Muscle of arm (tissue), 12 donors: Measurements from ENCODE around the gene ELOA. TPM values are rescaled to one million over a fixed set of nuclear protein-coding genes. Genes with fewer than 3 reads are reported as not detected.
"Not testable (repeated sequence)": the region's sequence is repeated elsewhere in the genome, so short reads cannot be mapped to it uniquely, and the experiment has no call there.

Experiments
- DNase-seq: peaks from one replicate; pipeline ENCODE4 v3.0.0-alpha.2; 2013
- polyA plus RNA-seq, 12 donors: library from polyadenylated mRNA; unstranded; fragments of 120-200 nt; gene quantifications; one replicate each; pipeline ENCODE4 v1.2.1, GENCODE V29; 2013; ENCODE audit not compliant: insufficient read length in 12 of 12

ELOA gene
- polyA plus RNA-seq, 12 donors: 23.3 to 33.8 (median 30.6) TPM; not detected in 1

DNA sequence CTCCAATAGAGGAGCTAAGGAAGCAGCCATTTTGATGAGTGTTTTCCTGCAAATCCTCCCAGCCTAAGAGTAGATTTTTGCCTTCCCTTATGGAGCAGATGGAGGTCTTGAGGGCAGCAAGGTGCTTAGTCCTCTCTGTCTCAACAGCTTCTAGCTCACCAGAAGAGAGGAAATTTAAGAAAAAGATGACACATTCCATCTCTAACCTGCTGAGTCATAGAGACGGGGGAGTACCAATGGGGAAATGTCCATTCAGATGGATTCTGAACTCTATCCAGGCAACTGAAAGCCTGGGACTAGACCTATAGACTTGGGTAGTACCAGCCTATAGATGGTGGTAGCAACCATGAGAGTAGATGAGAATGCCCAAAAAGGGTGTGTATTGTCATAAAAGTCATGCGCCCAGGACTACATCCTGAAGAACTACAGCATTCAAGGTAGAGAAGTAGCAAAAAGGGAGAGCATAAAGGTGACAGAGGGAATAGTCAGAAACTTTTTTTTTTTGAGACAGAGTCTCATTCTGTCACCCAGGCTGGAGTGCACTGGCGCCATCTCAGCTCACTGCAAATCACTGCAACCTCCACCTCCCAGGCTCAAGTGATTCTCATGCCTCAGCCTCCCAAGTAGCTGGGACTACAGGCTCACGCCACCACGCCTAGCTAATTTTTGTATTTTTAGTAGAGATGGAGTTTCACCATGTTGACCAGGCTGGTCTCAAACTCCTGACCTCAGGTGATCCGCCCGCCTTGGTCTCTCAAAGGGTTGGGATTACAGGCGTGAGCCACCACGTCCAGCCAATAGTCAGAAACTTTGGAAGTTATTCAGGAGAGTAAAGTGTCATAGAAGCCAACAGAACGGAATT, 10.7 kb upstream of the ELOA start:
- no peak for DNase-seq

- DNase-seq: not testable (repeated sequence)
These were observed 10.0 kb upstream of the ELOA start for GRCh38 chr1:23733281-23733680.

GRCh38 chr1:23736437-23737134, 6.7 kb upstream of the ELOA start:
- DNase-seq: no peak

GRCh38 chr1:23741609-23742008, 1.7 kb upstream of the ELOA start:
- DNase-seq: no peak

DNA sequence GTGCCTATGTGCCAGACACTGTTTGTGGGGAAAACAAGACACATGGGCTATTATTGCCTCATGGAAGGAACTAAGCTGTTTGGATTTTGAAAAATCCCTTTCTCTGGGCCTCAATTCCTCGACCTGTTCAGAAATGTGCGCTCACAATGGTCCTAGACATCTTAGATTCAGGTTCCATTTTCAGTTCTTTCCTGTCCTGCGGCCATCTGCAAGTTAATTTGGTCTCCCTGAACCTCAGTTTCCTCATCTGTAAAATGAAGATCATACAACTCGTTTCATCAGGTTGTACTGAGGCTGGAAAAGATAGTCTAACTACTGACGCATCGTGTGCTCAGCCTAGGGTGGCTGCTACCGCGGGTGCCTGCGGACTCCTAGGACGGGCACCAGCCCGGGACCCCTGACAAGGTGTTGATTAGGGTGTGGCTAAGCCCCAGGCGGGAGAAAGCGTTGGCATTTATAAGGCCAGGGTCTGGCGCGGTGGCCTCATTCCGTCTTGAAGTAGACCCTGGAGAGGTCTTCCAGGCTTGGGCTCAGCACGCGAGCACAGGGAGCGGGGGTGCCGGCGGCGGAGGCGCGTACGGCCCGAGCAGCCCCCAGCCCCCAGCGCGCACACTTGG, 493 bp upstream of the ELOA start:
- DNase-seq: peak; percentile 24

- DNase-seq: no peak
These were observed 2.2 kb downstream of the ELOA start for GRCh38 chr1:23745515-23745914.

DNA sequence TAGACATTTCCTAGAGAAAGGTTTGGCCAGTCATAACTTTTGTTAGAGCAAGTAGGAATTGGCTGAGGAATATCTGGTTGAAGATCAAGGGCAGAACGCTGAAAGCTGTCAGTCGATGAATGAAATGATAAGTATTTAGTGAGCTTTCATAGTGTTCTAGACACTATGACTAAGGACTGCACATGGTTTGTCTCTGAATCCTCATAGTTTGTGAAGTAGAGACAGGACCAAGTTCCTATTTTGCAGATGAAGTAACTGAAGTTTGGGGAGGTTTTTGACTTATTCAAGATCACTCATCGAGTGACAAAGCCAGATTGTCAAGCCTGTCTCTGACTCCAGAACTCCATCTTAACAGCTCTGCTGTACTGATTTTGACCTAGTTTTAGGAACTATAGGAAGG, 4.7 kb downstream of the ELOA start:
- DNase-seq: no peak

- no peak for DNase-seq
These were observed 8.0 kb downstream of the ELOA start for GRCh38 chr1:23751050-23751814.

DNA sequence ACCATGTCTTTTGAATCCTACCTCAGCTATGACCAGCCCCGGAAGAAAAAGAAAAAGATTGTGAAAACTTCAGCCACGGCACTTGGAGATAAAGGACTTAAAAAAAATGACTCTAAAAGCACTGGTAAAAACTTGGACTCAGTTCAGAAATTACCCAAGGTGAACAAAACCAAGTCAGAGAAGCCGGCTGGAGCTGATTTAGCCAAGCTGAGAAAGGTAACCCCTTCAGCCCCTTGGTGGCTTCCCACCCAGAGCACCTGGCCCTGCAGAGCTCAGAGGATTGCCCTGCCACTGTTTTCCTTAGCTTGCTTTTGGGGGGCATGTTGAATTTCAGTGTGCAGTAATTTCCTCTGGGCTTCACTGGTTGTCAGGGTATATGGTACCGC, 8.5 kb downstream of the ELOA start:
- no peak for DNase-seq

DNA sequence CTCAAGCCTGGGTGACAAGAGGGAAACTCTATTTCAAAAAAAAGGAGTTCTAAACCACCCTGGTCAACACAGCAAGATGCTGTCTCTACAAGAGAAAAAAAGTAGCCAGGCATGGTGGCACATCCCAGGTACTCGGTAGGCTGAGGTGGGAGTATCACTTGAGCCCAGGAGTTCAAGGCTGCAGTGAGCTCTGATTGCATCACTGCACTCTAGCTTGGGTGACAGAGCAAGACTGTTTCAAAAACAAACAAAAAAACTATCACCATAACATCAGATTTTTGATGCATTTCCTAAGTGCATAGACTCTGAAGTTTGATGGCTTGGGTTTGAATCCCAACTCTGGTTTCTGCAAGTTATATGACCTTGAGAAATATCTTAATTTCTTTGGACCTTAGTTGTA, 9.6 kb downstream of the ELOA start:
- DNase-seq: no peak

DNA sequence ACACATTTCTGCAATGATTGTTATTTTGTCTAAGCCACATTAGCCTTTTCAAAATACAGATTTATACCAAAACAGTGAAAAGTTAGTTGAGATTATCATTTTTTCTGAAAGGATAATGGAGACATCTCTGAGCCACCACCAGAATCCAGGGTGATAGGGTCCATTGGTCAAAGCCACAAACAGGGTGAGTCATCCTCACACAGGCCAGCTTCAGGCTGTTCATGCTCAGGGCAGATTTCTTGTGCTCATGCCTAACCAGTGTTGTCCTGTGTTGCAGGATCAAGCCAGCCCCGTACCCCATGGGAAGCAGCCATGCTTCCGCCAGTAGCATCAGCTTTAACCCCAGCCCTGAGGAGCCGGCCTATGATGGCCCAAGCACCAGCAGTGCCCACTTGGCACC, 13.4 kb downstream of the ELOA start:
- no peak for DNase-seq

GRCh38 chr1:23757812-23758211, 14.5 kb downstream of the ELOA start:
- DNase-seq: no peak

- DNase-seq: no peak
These were observed 16.0 kb downstream of the ELOA start for GRCh38 chr1:23759277-23759676.

DNA sequence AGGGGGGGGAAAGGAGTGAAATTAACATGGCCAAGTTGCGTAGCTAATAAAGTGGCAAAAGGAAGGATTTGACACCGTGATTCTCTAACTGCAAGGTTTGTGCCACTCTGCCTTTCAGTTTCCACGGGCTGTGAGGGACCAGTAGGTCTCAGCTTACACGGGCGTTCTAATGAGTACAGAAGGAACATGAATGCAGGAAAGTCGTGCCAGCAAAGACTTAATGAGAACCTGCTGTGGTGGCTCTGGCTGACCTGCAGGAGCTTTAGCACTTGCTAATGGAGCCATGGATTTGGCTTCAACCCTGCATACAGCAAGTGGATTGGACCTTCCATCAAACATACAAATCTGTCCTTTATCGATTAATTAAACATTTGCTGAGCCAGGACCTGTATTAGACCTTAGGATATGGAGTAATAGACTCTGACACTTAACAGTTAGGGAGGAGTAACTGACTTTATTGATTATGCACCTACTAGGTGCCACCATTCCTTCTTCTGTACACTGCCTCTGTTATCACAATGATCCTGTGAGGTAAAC, 19.8 kb downstream of the ELOA start:
- DNase-seq: no peak

GRCh38 chr1:23768733-23769132, 25.5 kb downstream of the ELOA start:
- no peak for DNase-seq

- DNase-seq: peak; percentile 83
These were observed 29.0 kb downstream of the ELOA start for GRCh38 chr1:23772049-23772853.

- DNase-seq: no peak
These were observed 29.6 kb downstream of the ELOA start for GRCh38 chr1:23772854-23773242.

GRCh38 chr1:23774174-23774880, 31.1 kb downstream of the ELOA start:
- DNase-seq: no peak

- no peak for DNase-seq
These were observed 32.9 kb downstream of the ELOA start for GRCh38 chr1:23776217-23776616.
